Right renal cortex interstitium (tissue), 3 donors: ENCODE results near the gene MED20. TPM values are rescaled to one million over a fixed set of nuclear protein-coding genes. Genes with fewer than 3 reads are reported as not detected.

Experiments used
- DNase-seq, 3 donors: peaks; one replicate each; pipeline ENCODE4 v3.0.0-alpha.2; 2013; ENCODE audit warnings: low read depth in 3 of 3, low spot score in 2 of 3
- polyA plus RNA-seq, 3 donors: library from polyadenylated mRNA; unstranded; fragments of 120-200 nt; gene quantifications; one replicate each; pipeline ENCODE4 v1.2.1, GENCODE V29; 2013; ENCODE audit not compliant: insufficient read length in 3 of 3

The MED20 gene
- polyA plus RNA-seq, 3 donors = 42.7 to 45.5 (median 44.2) TPM

- DNase-seq = no peak
Measured at GRCh38 chr6:41859356-41859755, 61.6 kb downstream of the MED20 start.

DNA sequence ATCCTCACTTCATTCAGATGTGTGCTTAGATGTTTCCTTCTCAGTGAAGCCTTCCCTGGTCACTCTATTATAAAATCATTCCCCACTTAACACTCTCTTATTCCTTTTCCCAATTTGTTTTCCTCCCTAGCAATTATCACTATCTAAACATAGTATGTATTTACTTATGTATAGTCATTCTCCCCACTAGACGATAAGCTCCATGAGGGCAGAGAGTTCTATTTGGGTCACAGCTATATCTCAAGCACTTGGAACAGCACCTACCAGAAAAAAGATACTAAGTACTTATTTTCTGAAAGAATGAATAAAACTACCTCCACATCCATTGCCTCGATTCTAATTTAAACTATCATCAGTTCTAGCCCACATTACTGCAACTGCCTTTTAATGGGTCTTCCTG is 62.2 kb downstream of the MED20 start:
- no peak for DNase-seq

Other genes with a start within 250 kb of the MED20 start
- gene TFEB, start 185.5 kb downstream of the MED20 start, polyA plus RNA-seq = 1 to 10 TPM; 7.9 to 8.6 (median 8.4) TPM
- not detected for gene PGC, start 173.7 kb downstream of the MED20 start, polyA plus RNA-seq
- gene FRS3, start 141.2 kb downstream of the MED20 start, polyA plus RNA-seq = 1 to 10 TPM; 4.2 to 5.0 (median 4.7) TPM
- gene PRICKLE4, start 140.4 kb downstream of the MED20 start, polyA plus RNA-seq = 1 to 10 TPM; 2.4 to 5.4 (median 4.3) TPM
- gene TOMM6, start 133.4 kb downstream of the MED20 start, polyA plus RNA-seq = 100 to 1,000 TPM; 234 to 257 (median 243) TPM
- 10 to 100 TPM; 10.9 to 12.9 (median 11.4) TPM for gene USP49, start 25.8 kb downstream of the MED20 start, polyA plus RNA-seq
- 10 to 100 TPM; 24.5 to 32.2 (median 31.9) TPM for gene BYSL, start 360 bp upstream of the MED20 start, polyA plus RNA-seq
- 10 to 100 TPM; 21.2 to 27.1 (median 22.9) TPM for gene CCND3, start 20.7 kb upstream of the MED20 start, polyA plus RNA-seq
- gene TAF8, start 129.4 kb upstream of the MED20 start, polyA plus RNA-seq = 10 to 100 TPM; 18.0 to 24.0 (median 22.0) TPM
- gene C6orf132, start 221.5 kb upstream of the MED20 start, polyA plus RNA-seq = 1 to 10 TPM; 3.6 to 5.3 (median 4.1) TPM